Urothelium cell line (cell line): Measurements from ENCODE around the gene CARS2.
"Not testable (repeated sequence)": the region's sequence is repeated elsewhere in the genome, so short reads cannot be mapped to it uniquely, and the experiment has no call there.

Experiments
- DNase-seq: peaks from one replicate; pipeline ENCODE4 v3.0.0; 2011; ENCODE audit warnings: low spot score, mixed read lengths
- FAIRE-seq: peaks from 2 replicates; lab custom pipeline; 2011; peaks lifted over from hg19 to GRCh38; lab: Jason Lieb, UNC

The CARS2 gene

GRCh38 chr13:110705826-110706569, at the start of gene CARS2:
Gene CARS2, minus strand, starts transcription at chr13:110706116. Its CDS starts 23 bp downstream, at chr13:110706093.
- FAIRE-seq (no peak), DNase-seq (peak; percentile 93)

GRCh38 chr13:110748271-110748670, 42.4 kb upstream of the CARS2 start:
- DNase-seq (no peak), FAIRE-seq (no peak)

- DNase-seq (no peak), FAIRE-seq (no peak)
Measured at GRCh38 chr13:110746438-110746837, 40.5 kb upstream of the CARS2 start.

- FAIRE-seq (no peak), DNase-seq (no peak)
Measured at GRCh38 chr13:110743687-110744086, 37.8 kb upstream of the CARS2 start.

GRCh38 chr13:110737555-110737954, 31.6 kb upstream of the CARS2 start:
- no peak for DNase-seq

GRCh38 chr13:110734561-110734960, 28.6 kb upstream of the CARS2 start:
- DNase-seq (no peak), FAIRE-seq (no peak)

More at GRCh38 chr13:110737555-110737954, 31.6 kb upstream of the CARS2 start:
- FAIRE-seq, result no peak

GRCh38 chr13:110731072-110731471, 25.2 kb upstream of the CARS2 start:
- DNase-seq, result no peak
- FAIRE-seq, result no peak

- FAIRE-seq (no peak), DNase-seq (no peak)
Measured at GRCh38 chr13:110726726-110727125, 20.8 kb upstream of the CARS2 start.

- DNase-seq, FAIRE-seq: not testable (repeated sequence)
Measured at GRCh38 chr13:110726153-110726552, 20.2 kb upstream of the CARS2 start.

- no peak for DNase-seq
- no peak for FAIRE-seq
Measured at GRCh38 chr13:110723598-110723997, 17.7 kb upstream of the CARS2 start.

- FAIRE-seq (no peak), DNase-seq (no peak)
Measured at GRCh38 chr13:110722971-110723370, 17.1 kb upstream of the CARS2 start.

- FAIRE-seq (no peak), DNase-seq (no peak)
Measured at GRCh38 chr13:110719036-110719710, 13.3 kb upstream of the CARS2 start.

GRCh38 chr13:110716247-110716515, 10.3 kb upstream of the CARS2 start:
- DNase-seq (no peak), FAIRE-seq (no peak)

- FAIRE-seq (no peak), DNase-seq (peak; percentile 90)
Measured at GRCh38 chr13:110715395-110716246, 9.7 kb upstream of the CARS2 start.

GRCh38 chr13:110714797-110715394, 9.0 kb upstream of the CARS2 start:
- FAIRE-seq (no peak), DNase-seq (no peak)

- FAIRE-seq, result no peak
- no peak for DNase-seq
Measured at GRCh38 chr13:110713981-110714796, 8.3 kb upstream of the CARS2 start.

GRCh38 chr13:110713642-110713952, 7.7 kb upstream of the CARS2 start, which contains the start of gene ING1:
Gene ING1, plus strand, starts transcription at chr13:110713700. Its CDS starts 450 bp downstream, at chr13:110714150.
- DNase-seq (no peak), FAIRE-seq (no peak)

- no peak for FAIRE-seq
- DNase-seq, result peak; percentile 88
Measured at GRCh38 chr13:110712849-110713641, 7.1 kb upstream of the CARS2 start.

GRCh38 chr13:110712081-110712848, 6.3 kb upstream of the CARS2 start:
- DNase-seq, result peak; percentile 83
- FAIRE-seq, result no peak
